ENCODE results near the gene PMPCA. TPM values are rescaled to one million over a fixed set of nuclear protein-coding genes. Genes with fewer than 3 reads are reported as not detected.

The PMPCA gene, protein sequence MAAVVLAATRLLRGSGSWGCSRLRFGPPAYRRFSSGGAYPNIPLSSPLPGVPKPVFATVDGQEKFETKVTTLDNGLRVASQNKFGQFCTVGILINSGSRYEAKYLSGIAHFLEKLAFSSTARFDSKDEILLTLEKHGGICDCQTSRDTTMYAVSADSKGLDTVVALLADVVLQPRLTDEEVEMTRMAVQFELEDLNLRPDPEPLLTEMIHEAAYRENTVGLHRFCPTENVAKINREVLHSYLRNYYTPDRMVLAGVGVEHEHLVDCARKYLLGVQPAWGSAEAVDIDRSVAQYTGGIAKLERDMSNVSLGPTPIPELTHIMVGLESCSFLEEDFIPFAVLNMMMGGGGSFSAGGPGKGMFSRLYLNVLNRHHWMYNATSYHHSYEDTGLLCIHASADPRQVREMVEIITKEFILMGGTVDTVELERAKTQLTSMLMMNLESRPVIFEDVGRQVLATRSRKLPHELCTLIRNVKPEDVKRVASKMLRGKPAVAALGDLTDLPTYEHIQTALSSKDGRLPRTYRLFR
- total RNA-seq = 10 to 100 TPM; 64.0 to 76.5 TPM

DNA sequence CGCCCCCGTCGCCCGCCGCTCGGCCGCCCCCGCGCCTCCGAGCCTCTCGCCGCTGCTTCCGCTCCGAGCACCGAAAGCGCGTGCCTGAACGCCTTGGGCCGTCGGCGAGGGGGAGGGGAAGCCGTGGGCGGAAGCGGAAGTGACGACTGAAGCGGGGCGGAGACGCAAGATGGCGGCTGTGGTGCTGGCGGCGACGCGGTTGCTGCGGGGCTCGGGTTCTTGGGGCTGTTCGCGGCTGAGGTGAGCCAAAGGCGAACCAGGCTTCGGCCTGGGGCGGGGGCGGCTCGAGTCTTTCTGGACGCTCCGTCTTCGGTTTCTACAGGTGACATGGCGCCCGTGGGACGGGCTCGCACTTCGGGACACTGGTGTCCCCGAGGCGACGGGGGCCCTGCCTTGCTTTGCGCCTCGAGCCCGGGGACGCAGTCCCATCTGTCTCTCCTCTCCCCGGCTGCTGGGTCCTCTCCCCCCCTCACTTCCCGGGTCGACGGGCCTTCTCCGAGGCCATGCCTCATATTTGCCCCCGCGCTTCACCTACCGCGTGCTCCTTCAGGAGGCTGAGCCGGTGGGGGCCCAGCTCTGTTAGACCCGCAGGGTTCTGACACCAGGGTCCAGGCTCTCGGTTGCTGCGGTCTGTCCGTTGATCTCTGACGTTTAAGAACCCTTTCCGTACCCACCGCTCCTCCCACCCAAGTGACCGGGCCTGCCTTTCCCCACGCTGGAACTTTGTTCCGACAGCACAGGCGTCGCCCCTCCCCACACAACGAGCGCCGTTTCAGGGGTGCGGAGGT is at the start of gene PMPCA, which contains the start of gene ENTR1:
PMPCA (plus strand) TSS at position 159 of the 788 bp plus-strand sequence; CDS start at position 170, 11 bp downstream.
ENTR1 (minus strand) TSS at position 115 of the 788 bp plus-strand sequence. CDS start 217 bp downstream, outside the sequence.
- H3K4me3 Mint-ChIP-seq = peak within 1 kb of the TSS; percentile 96
- DNase-seq (peak; percentile 95), ATAC-seq (peak; percentile 90)
- peaks cover 43% of the 10 kb centered on the region for H3K4me1 Mint-ChIP-seq
- H3K27me3 Mint-ChIP-seq = no peaks in the 10 kb centered on the region
- H3K9me3 Mint-ChIP-seq (ENCODE audit: low read depth) = no peaks in the 10 kb centered on the region
- peak within 1 kb of the TSS; percentile 89 for H3K27ac Mint-ChIP-seq
- CTCF ChIA-PET = interaction anchor here (1.0 to 2.5 kb wide), 4 partner anchors 10 to 50 kb away, joined by 3 to 20 read pairs (median 5); partner anchors contain the start of gene DNLZ
- peaks cover 38% of the 10 kb centered on the region for H3K36me3 Mint-ChIP-seq

DNA sequence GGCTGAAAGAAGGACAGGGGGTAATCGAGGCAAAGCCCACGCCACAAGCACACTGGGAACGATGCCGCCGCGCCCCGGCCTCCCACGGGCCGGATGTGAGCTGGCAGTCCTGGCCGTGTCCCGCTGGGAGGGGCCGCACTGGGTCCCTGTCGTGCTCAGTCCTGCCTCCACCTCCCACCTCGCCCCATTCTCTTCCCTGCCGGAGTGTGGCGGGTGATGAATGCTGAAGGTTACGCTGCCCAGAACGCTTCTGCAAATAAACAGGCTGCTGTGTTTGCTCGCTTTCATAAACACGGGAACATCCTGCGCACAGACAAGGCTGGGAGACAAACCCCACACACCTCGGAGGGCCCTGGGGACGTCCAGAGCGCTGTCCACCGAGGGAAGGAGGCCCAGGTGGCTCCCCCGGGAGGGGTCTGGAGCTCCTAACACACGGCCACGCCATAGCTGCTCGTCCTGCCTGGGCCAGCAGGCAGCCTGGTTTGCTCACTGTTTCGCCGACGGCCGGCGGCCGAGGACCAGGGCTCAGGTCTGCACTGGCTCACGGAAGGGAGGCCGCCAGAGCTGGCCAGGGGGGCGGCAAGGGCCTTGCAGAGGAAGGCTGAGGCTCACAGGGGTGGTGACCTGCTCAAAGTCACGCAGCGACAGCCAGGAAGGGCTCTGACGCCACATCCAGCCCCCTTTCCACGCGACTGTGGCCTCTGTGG is 49.3 kb upstream of the PMPCA start:
- H3K4me1 Mint-ChIP-seq = peaks cover 11% of the 10 kb centered on the region
- H3K27ac Mint-ChIP-seq = no peak overlapping the region
- H3K4me3 Mint-ChIP-seq = no peak overlapping the region
- no peak for ATAC-seq
- CTCF ChIA-PET = no interaction called here
- H3K9me3 Mint-ChIP-seq (ENCODE audit: low read depth) = no peaks in the 10 kb centered on the region
- DNase-seq = no peak
- H3K27me3 Mint-ChIP-seq = no peaks in the 10 kb centered on the region
- H3K36me3 Mint-ChIP-seq = no peaks in the 10 kb centered on the region

DNA sequence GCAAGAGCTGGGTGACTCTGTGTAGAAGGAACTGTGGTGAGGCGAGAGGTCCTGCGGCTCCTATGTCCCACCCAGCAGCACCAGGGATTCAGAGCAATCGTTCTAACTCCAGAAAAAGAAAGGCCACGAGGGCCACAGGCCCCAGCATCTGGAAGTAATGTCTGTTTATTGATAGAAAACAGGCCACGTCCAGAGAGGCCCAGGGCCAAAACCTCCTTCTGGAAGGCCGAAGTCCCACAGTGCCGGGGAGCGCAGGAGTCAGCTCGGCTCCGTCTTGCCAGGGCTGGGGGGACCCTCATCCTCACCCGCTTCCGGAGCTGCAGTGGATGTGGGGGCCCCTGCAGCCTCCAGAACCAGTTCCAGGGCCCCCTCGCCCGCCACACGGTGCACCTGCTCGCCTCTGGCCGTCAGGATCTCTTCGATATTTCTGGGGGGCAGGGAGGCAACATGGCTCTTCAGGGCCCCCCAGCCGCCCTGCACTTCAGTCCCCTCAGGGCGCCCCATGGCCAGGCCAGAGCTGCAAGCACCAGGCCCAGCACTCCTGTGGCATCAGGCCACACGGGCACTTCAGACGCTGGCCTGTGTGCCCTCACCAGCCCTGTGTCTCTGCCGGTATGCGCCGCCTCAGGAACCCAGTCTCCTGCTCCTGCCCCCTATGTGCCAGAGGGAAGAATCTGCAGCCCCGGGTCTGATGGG is 48.6 kb upstream of the PMPCA start:
- CTCF ChIA-PET = interaction anchor here (1.7 to 5.0 kb wide), 3 partner anchors 22 to 122 kb away, joined by 4 to 52 read pairs (median 8); partner anchors contain the start of gene SNAPC4
- Mint-ChIP-seq H3K9me3 (ENCODE audit: low read depth) (no peaks in the 10 kb centered on the region), H3K27ac (no peak overlapping the region), H3K27me3 (no peaks in the 10 kb centered on the region), H3K36me3 (no peaks in the 10 kb centered on the region), H3K4me1 (peaks cover 11% of the 10 kb centered on the region), H3K4me3 (no peak overlapping the region)
- DNase-seq (no peak), ATAC-seq (no peak)

GRCh38 chr9:136362450-136362784 is 48.0 kb upstream of the PMPCA start:
- H3K36me3 Mint-ChIP-seq = no peaks in the 10 kb centered on the region
- H3K27me3 Mint-ChIP-seq = no peaks in the 10 kb centered on the region
- H3K4me1 Mint-ChIP-seq = peaks cover 11% of the 10 kb centered on the region
- CTCF ChIA-PET = interaction anchor here (1.2 to 5.0 kb wide), 15 partner anchors 11 to 395 kb away, joined by 3 to 52 read pairs (median 7); partner anchors contain the start of genes CARD9 and SNAPC4
- no peaks in the 10 kb centered on the region for H3K9me3 Mint-ChIP-seq (ENCODE audit: low read depth)
- ATAC-seq = no peak
- H3K4me3 Mint-ChIP-seq = no peak overlapping the region
- no peak overlapping the region for H3K27ac Mint-ChIP-seq
- no peak for DNase-seq

DNA sequence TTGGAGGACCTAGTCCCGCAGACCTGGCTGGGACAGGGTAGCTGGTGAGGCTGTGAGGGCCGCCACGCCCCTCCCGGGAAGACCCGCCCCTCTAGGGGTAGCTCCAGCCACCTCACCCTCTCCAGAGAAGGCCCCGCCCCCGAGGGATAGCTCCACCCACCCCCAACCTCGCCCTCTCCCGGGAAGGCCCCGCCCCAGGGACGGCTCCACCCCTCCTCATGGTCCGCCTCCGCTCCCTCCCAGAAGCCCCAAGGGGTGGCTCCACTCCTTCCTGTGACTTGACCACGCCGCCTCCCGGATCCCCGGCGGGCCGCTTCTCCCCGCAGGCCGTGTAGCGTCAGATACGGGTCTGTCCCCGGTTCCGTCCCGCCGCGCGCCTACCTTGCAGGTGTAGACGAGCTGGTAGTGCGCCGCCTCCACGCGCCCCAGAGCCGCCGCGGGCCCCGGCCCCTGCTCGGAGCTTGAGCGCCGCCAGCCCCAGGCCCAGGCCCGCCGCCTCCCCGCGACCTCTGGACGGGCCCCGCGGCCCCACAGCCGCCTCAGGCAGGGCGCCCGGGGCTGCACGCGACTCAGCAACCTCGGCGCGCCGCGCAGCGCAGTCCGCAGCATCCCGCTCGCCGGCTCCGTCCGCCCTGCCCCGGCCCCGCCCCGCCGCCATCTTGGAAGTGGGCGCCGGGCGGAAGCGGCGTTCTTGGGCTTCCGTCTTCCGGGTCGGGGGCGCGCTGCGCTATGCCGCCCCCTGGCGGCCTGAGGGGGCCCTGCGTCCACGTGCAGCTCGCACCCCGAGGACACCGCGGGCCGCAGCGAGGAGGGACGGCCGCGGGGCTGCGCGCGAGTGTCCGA is 47.1 kb upstream of the PMPCA start, which contains the start of gene DNLZ:
DNLZ (minus strand) TSS at position 639 of the 843 bp plus-strand sequence; CDS start at position 609, 30 bp downstream.
- Mint-ChIP-seq H3K27ac (peak within 1 kb of the TSS; percentile 90), H3K4me3 (peak within 1 kb of the TSS; percentile 77), H3K36me3 (no peaks in the 10 kb centered on the region), H3K27me3 (no peaks in the 10 kb centered on the region), H3K4me1 (peaks cover 11% of the 10 kb centered on the region), H3K9me3 (ENCODE audit: low read depth) (no peaks in the 10 kb centered on the region)
- CTCF ChIA-PET = interaction anchor here (0.7 to 5.0 kb wide), 23 partner anchors 11 to 1060 kb away, joined by 3 to 52 read pairs (median 4); partner anchors contain the start of genes CARD9, EXD3, NOXA1 and SNAPC4
- DNase-seq (peak; percentile 96), ATAC-seq (peak; percentile 92)

DNA sequence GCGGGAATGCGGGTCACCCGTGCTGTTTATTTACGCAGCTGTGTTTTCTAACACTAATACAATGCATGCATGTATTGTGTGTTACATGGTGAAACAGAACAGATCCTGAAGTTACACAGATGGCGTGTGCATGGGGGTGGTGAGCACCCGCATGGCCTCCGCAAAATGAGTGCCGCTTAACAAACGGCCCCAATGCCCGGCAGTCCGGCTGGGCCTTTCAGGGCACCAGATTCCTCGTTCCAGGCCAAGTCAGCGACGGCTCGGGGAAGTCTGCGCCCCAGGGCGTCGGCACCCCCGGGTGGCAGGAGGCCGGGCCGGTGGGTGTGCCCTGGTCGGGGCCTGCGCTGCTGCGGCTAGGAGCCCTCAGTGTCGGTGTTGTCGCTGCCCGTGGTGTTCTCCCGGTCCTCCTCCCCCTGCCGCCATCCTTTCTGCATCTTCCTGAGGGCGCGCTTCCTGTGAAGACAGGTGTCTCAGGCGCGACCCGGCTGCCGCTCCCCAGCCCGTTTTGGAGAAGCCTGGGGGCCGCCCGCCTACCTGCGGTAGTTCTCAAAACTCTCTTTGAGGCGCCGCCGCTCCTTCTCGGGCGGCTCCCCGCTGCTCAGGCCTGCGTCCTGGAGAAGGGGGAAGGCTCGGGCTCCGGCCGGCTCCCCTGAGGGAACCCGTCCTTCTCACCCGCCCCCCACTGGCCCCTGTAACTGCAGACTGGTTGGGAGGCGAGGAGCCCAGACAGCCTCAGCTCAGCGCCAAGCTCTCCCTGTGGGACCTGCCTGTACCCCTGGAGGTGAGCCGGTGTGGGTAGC is 46.3 kb upstream of the PMPCA start:
- CTCF ChIA-PET = interaction anchor here (0.7 to 5.0 kb wide), 21 partner anchors 10 to 1059 kb away, joined by 3 to 52 read pairs (median 4); partner anchors contain the start of genes CARD9, EXD3, NOXA1 and SNAPC4
- H3K4me3 Mint-ChIP-seq = no peak overlapping the region
- H3K4me1 Mint-ChIP-seq = peaks cover 11% of the 10 kb centered on the region
- DNase-seq (no peak), ATAC-seq (no peak)
- no peaks in the 10 kb centered on the region for H3K27me3 Mint-ChIP-seq
- no peaks in the 10 kb centered on the region for H3K9me3 Mint-ChIP-seq (ENCODE audit: low read depth)
- H3K36me3 Mint-ChIP-seq = no peaks in the 10 kb centered on the region
- no peak overlapping the region for H3K27ac Mint-ChIP-seq

DNA sequence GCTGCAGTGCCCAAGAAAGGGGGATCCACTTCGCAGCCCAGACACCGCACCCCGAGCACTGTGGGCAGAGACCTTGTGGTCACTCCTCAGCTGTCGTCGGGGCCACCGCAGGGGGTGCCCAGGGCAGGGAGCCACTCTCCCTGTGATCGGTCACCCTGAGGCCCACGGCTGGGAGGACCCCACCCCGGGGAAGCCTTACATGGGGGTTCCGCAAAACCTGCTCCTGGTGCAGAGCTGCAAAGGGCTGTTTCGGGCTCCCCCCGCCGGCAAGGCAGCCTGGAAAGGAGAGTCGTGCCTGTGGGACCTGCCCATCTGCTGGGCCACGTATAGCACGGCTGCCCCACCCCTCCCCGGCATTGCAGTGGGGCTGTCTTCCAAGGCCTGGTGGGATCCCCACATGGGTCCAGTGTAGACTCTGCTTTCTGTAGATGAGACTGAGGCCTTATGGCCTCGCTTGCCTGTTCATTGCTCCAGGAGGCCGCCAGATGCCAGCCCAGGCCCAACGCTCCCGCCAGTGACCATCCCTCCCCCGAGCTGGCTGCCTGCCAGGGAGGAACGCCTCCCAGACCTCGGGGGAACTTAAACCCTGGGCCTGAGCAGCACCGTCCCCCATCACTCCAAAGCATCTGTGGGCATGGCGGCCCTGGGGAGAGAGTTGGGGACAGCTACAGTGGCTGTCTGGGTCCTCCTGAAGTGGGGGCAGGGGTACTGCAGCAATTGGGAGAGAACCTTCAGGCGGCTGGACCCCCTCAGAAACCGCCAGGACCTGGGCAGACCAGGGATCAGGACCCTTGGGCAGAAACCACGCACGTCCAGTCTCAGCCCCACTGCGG is 45.3 kb upstream of the PMPCA start:
- Mint-ChIP-seq H3K4me1 (peaks cover 11% of the 10 kb centered on the region), H3K27me3 (no peaks in the 10 kb centered on the region), H3K27ac (no peak overlapping the region), H3K4me3 (no peak overlapping the region), H3K36me3 (no peaks in the 10 kb centered on the region), H3K9me3 (ENCODE audit: low read depth) (no peaks in the 10 kb centered on the region)
- ATAC-seq (no peak), DNase-seq (no peak)
- CTCF ChIA-PET = interaction anchor here (1.2 to 5.0 kb wide), 4 partner anchors 14 to 52 kb away, joined by 3 to 52 read pairs (median 6); partner anchors contain the start of gene SNAPC4

DNA sequence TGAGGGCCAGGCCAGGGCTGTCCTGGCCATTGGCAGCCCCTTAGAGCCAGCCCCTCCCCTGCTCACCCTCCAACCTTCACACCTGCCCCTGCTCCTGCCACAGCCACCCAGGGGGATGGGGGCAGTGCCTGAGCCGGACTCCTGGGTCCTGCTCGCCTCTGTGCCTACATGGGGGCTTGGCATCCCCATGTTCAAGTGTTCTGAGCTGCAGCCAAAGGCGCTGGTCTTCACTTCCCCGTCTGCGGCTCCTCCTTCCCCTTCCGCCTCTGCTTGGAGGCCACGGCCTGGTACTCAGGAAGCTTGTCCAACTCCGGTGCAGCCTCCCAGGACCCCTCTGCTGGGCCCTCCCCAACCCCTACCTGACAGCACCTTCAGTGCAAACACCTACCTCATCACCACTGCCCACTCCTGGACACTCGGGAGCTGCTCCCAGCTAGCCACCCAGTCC is 44.7 kb upstream of the PMPCA start:
- ATAC-seq (no peak), DNase-seq (no peak)
- CTCF ChIA-PET = interaction anchor here (1.0 to 5.0 kb wide), 3 partner anchors 19 to 53 kb away, joined by 3 to 52 read pairs (median 5); partner anchors contain the start of gene SNAPC4
- Mint-ChIP-seq H3K4me1 (peaks cover 11% of the 10 kb centered on the region), H3K27me3 (no peaks in the 10 kb centered on the region), H3K27ac (no peak overlapping the region), H3K4me3 (no peak overlapping the region), H3K36me3 (no peaks in the 10 kb centered on the region), H3K9me3 (ENCODE audit: low read depth) (no peaks in the 10 kb centered on the region)

GRCh38 chr9:136366826-136367225 is 43.6 kb upstream of the PMPCA start:
- CTCF ChIA-PET = interaction anchor here (1.0 to 5.0 kb wide), 2 partner anchors 18 to 35 kb away, joined by 5 to 52 read pairs; partner anchors contain the start of gene SNAPC4
- Mint-ChIP-seq H3K36me3 (no peaks in the 10 kb centered on the region), H3K4me1 (peaks cover 11% of the 10 kb centered on the region), H3K27ac (no peak overlapping the region), H3K27me3 (no peaks in the 10 kb centered on the region), H3K4me3 (no peak overlapping the region), H3K9me3 (ENCODE audit: low read depth) (no peaks in the 10 kb centered on the region)
- DNase-seq (no peak), ATAC-seq (no peak)
